GM23338 (cell line): ENCODE data around the gene LAX1. TPM values are rescaled to one million over a fixed set of nuclear protein-coding genes. Genes with fewer than 3 reads are reported as not detected.

Experiments
- ATAC-seq: fragments of 200-7000 bp; cut with Tn5 transposase; 3 replicates; pipeline ENCODE4 v1.9.1; 2020
- DNase-seq: peaks from one replicate; pipeline ENCODE4 v3.0.0-alpha.2; 2015; ENCODE audit warnings: low spot score
- H2AFZ ChIP-seq: fragments of 200-600 bp; sonication (generic); 2 replicates; pipeline ENCODE4 v1.8.0; 2016; ENCODE audit warnings: antibody characterized with exemption, mild to moderate bottlenecking, moderate library complexity
- H3F3A ChIP-seq: fragments of 200-600 bp; sonication (generic); replicated peaks from 2 replicates; pipeline ENCODE4 v1.8.0; 2017; ENCODE audit warnings: antibody characterized with exemption, mixed run types, low read depth
- H3K27ac ChIP-seq: fragments of 200-600 bp; sonication (generic); 2 replicates; pipeline ENCODE4 v1.6.1; 2016; ENCODE audit warnings: low read depth
- H3K27me3 ChIP-seq: fragments of 200-600 bp; sonication (generic); 2 replicates; pipeline ENCODE4 v1.8.0; 2016; ENCODE audit warnings: mild to moderate bottlenecking, mixed run types, moderate library complexity; ENCODE audit not compliant: insufficient read depth
- H3K36me3 ChIP-seq: fragments of 200-600 bp; sonication (generic); 2 replicates; pipeline ENCODE4 v1.8.0; 2016; ENCODE audit warnings: mild to moderate bottlenecking; ENCODE audit not compliant: insufficient read depth
- H3K4me1 ChIP-seq: fragments of 200-600 bp; sonication (generic); 2 replicates; pipeline ENCODE4 v1.8.0; 2016; ENCODE audit warnings: mild to moderate bottlenecking, moderate library complexity; ENCODE audit not compliant: insufficient read depth
- H3K4me2 ChIP-seq: fragments of 200-600 bp; sonication (generic); 2 replicates; pipeline ENCODE4 v1.7.1; 2017; ENCODE audit warnings: mixed run types
- H3K4me3 ChIP-seq: fragments of 200-600 bp; sonication (generic); 2 replicates; pipeline ENCODE4 v1.6.1; 2016; ENCODE audit warnings: mixed run types
- H3K79me2 ChIP-seq: fragments of 200-600 bp; sonication (generic); replicated peaks from 2 replicates; pipeline ENCODE4 v1.8.0; 2017; ENCODE audit warnings: mild to moderate bottlenecking; ENCODE audit not compliant: insufficient read depth
- H3K9me2 ChIP-seq: fragments of 200-600 bp; sonication (generic); 2 replicates; pipeline ENCODE4 v1.8.0; 2017; ENCODE audit not compliant: insufficient read depth
- H4K20me1 ChIP-seq: fragments of 200-600 bp; sonication (generic); replicated peaks from 2 replicates; pipeline ENCODE4 v1.8.0; 2017; ENCODE audit warnings: mild to moderate bottlenecking; ENCODE audit not compliant: insufficient read depth
- H3K27ac Mint-ChIP-seq: 2 replicates; pipeline ENCODE4 v1.8.0; 2020; ENCODE audit warnings: inconsistent platforms, mild to moderate bottlenecking, moderate library complexity, mixed read lengths
- H3K27me3 Mint-ChIP-seq: 3 replicates; pipeline ENCODE4 v1.8.0; 2022; ENCODE audit warnings: low read depth, mild to moderate bottlenecking, moderate library complexity, mixed read lengths, inconsistent platforms; ENCODE audit not compliant: insufficient read depth, poor library complexity
- H3K36me3 Mint-ChIP-seq: 3 replicates; pipeline ENCODE4 v1.8.0; 2021; ENCODE audit warnings: low read depth, mild to moderate bottlenecking, inconsistent platforms, moderate library complexity, mixed read lengths
- H3K4me1 Mint-ChIP-seq: 3 replicates; pipeline ENCODE4 v1.8.0; 2020; ENCODE audit warnings: mild to moderate bottlenecking, inconsistent platforms, mixed read lengths
- H3K4me3 Mint-ChIP-seq: 3 replicates; pipeline ENCODE4 v1.8.0; 2021; ENCODE audit warnings: moderate library complexity, mild to moderate bottlenecking, inconsistent platforms, mixed read lengths
- H3K9me3 Mint-ChIP-seq: 3 replicates; pipeline ENCODE4 v1.8.0; 2020; ENCODE audit warnings: moderate library complexity, mild to moderate bottlenecking, inconsistent platforms, mixed read lengths
- CTCF ChIP-seq, 2 experiments: fragments of 200-600 bp in 1 of 2; sonication (generic) in 1 of 2; conservative IDR thresholded peaks; 2 replicates each; pipeline versions ENCODE4 v1.5.1 to v1.6.1; 2016 to 2017; ENCODE audit warnings: antibody characterized with exemption in 2 of 2, low read depth in 2 of 2, mild to moderate bottlenecking in 2 of 2, moderate library complexity in 1 of 2
- ETS1 ChIP-seq: IDR thresholded peaks from 2 replicates; pipeline ENCODE4 v1.6.1; 2016; ENCODE audit warnings: antibody characterized with exemption
- JUNB ChIP-seq: IDR thresholded peaks from one replicate; pipeline ENCODE4 v1.6.1; 2016; ENCODE audit warnings: antibody characterized with exemption; ENCODE audit not compliant: unreplicated experiment
- ZNF331 ChIP-seq: fragments of 250-450 bp; sonication (Bioruptor Pico); IDR thresholded peaks from 2 replicates; pipeline ENCODE4 v1.5.0; 2020; ENCODE audit warnings: low read depth, mild to moderate bottlenecking, moderate library complexity
- ZNF462 ChIP-seq: fragments of 250-450 bp; sonication (Bioruptor Pico); IDR thresholded peaks from 2 replicates; pipeline ENCODE4 v1.5.0; 2020; ENCODE audit warnings: mild to moderate bottlenecking, moderate library complexity
- polyA plus RNA-seq: library from polyadenylated mRNA; unstranded; fragments of >200 nt; fragmentation: Nextera tagmentation; extraction: Ambion mirVana; gene quantifications from 2 replicates; pipeline ENCODE4 v1.2.1, GENCODE V29; 2016
- small RNA-seq: library from RNA; depleted of rRNA; stranded (forward); fragments of <200 nt; gene quantifications from one replicate; pipeline ENCODE3, GENCODE V24; 2014; ENCODE audit warnings: low replicate concordance
- total RNA-seq: library from RNA; depleted of rRNA; stranded (reverse); fragments of >200 nt; shearing (Covaris generic); gene quantifications from 2 replicates; pipeline ENCODE4 v1.2.3, GENCODE V29; 2014; rRNA removed

The LAX1 gene
- total and polyA plus RNA-seq, 2 experiments from 2014 or later: not detected

GRCh38 chr1:203818399-203818798 is 53.4 kb downstream of the LAX1 start (continued):
- TF ChIP-seq ZNF462 (no peak), ZNF331 (CRISPR knock-in tag) (no peak), ETS1 (no peak), JUNB (no peak)

- Mint-ChIP-seq H3K27ac (no peak overlapping the region), H3K9me3 (no peaks in the 10 kb centered on the region), H3K36me3 (peaks cover 83% of the 10 kb centered on the region), H3K4me3 (no peak overlapping the region), H3K27me3 (peaks cover 6% of the 10 kb centered on the region), H3K4me1 (no peaks in the 10 kb centered on the region)
- Histone ChIP-seq H3K79me2 (peaks cover 61% of the 10 kb centered on the region), H3K36me3 (peaks cover 36% of the 10 kb centered on the region), H3K27me3 (no peaks in the 10 kb centered on the region), H3K27ac (no peak overlapping the region), H3K9me2 (no peaks in the 10 kb centered on the region), H3K4me1 (no peaks in the 10 kb centered on the region), H2AFZ (no peak overlapping the region), H4K20me1 (peaks cover 28% of the 10 kb centered on the region), H3K4me3 (no peak overlapping the region), H3K4me2 (no peak overlapping the region), H3F3A (no peaks in the 10 kb centered on the region)
- ATAC-seq: no peak
- no peak for DNase-seq
- no peak for TF ChIP-seq CTCF (conservative IDR thresholded peaks at IDR 0.05; ENCODE audit: low read depth in 2 of 2)
These were observed 58.3 kb downstream of the LAX1 start for GRCh38 chr1:203823306-203823705.

Small RNA genes lying within 50 kb of the gene (small RNA-seq; reads per million reads assigned to genes)
- gene SNORA77 (37.6 reads per million, percentile 99 among the genes with 10 or more reads in this experiment), gene ZC3H11A (1.2 reads per million, percentile 68 among the genes with 10 or more reads in this experiment)

Other genes starting within 250 kb of the LAX1 start
- 14.6 and 15.8 TPM in 2 replicates for gene ATP2B4, start 138.4 kb upstream of the LAX1 start, total RNA-seq
- 4.3 and 5.5 TPM in 2 replicates for gene ATP2B4, start 138.4 kb upstream of the LAX1 start, polyA plus RNA-seq
- 4.8 and 9.0 TPM in 2 replicates for gene ZBED6, start 30.4 kb downstream of the LAX1 start, total RNA-seq
- 1.9 and 2.5 TPM in 2 replicates for gene ZBED6, start 30.4 kb downstream of the LAX1 start, polyA plus RNA-seq
- 81.1 and 97.3 TPM in 2 replicates for gene ZC3H11A, start 30.4 kb downstream of the LAX1 start, total RNA-seq
- 25.8 and 28.2 TPM in 2 replicates for gene ZC3H11A, start 30.4 kb downstream of the LAX1 start, polyA plus RNA-seq
- 99.3 and 105 TPM in 2 replicates for gene SNRPE, start 96.4 kb downstream of the LAX1 start, total RNA-seq
- gene SNRPE, start 96.4 kb downstream of the LAX1 start, polyA plus RNA-seq: 885 and 904 TPM in 2 replicates